NCI-H748 treated with DMSO at 0.1 percent for 48 hours (cell line): ENCODE results near the gene TRPC3.

Experiments
- DNase-seq: peaks from one replicate; lab custom pipeline; 2025; lab: John Stamatoyannopoulos, UW

The TRPC3 gene

GRCh38 chr4:121951521-121952110 lies at the start of gene TRPC3:
Gene TRPC3 (minus strand): TSS chr4:121952060. CDS start chr4:121951680, 380 bp downstream.
- no peak for DNase-seq

GRCh38 chr4:122000849-122001248 lies 49.0 kb upstream of the TRPC3 start:
- no peak for DNase-seq

GRCh38 chr4:121998024-121998423 lies 46.2 kb upstream of the TRPC3 start:
- no peak for DNase-seq

- no peak for DNase-seq
Measured at GRCh38 chr4:121995790-121996537, 44.1 kb upstream of the TRPC3 start.

- no peak for DNase-seq
Measured at GRCh38 chr4:121991968-121992367, 40.1 kb upstream of the TRPC3 start.

- DNase-seq: no peak
Measured at GRCh38 chr4:121990489-121990888, 38.6 kb upstream of the TRPC3 start.

- no peak for DNase-seq
Measured at GRCh38 chr4:121989715-121990114, 37.9 kb upstream of the TRPC3 start.

GRCh38 chr4:121988950-121989349 lies 37.1 kb upstream of the TRPC3 start:
- no peak for DNase-seq

GRCh38 chr4:121980643-121981042 lies 28.8 kb upstream of the TRPC3 start:
- no peak for DNase-seq

- no peak for DNase-seq
Measured at GRCh38 chr4:121978172-121978516, 26.3 kb upstream of the TRPC3 start.

- DNase-seq: no peak
Measured at GRCh38 chr4:121977251-121978171, 25.7 kb upstream of the TRPC3 start.

- no peak for DNase-seq
Measured at GRCh38 chr4:121975784-121976183, 23.9 kb upstream of the TRPC3 start.

GRCh38 chr4:121973816-121974215 lies 22.0 kb upstream of the TRPC3 start:
- no peak for DNase-seq

GRCh38 chr4:121968859-121969258 lies 17.0 kb upstream of the TRPC3 start:
- DNase-seq: no peak

GRCh38 chr4:121964958-121965357 lies 13.1 kb upstream of the TRPC3 start:
- DNase-seq: no peak

- DNase-seq: no peak
Measured at GRCh38 chr4:121960818-121961217, 9.0 kb upstream of the TRPC3 start.

- no peak for DNase-seq
Measured at GRCh38 chr4:121958777-121959176, 6.9 kb upstream of the TRPC3 start.

GRCh38 chr4:121957266-121957665 lies 5.4 kb upstream of the TRPC3 start:
- no peak for DNase-seq

GRCh38 chr4:121953860-121954259 lies 2.0 kb upstream of the TRPC3 start:
- no peak for DNase-seq

- no peak for DNase-seq
Measured at GRCh38 chr4:121952290-121952689, 430 bp upstream of the TRPC3 start.

- no peak for DNase-seq
Measured at GRCh38 chr4:121950680-121951520, 960 bp downstream of the TRPC3 start.

- peak; percentile 40 for DNase-seq
Measured at GRCh38 chr4:121950212-121950679, 1.6 kb downstream of the TRPC3 start.
